Activated CD8-positive, alpha-beta memory T cell treated with anti-CD3 and anti-CD28 coated beads for 48 hours (primary cell): ENCODE results near the gene FRMD4A.

Source experiments
- DNase-seq, 3 experiments: peaks; one replicate each; pipeline ENCODE4 v3.0.0-alpha.2; 2020; ENCODE audit warnings: low read depth in 2 of 3, low spot score in 2 of 3

FRMD4A gene

DNA sequence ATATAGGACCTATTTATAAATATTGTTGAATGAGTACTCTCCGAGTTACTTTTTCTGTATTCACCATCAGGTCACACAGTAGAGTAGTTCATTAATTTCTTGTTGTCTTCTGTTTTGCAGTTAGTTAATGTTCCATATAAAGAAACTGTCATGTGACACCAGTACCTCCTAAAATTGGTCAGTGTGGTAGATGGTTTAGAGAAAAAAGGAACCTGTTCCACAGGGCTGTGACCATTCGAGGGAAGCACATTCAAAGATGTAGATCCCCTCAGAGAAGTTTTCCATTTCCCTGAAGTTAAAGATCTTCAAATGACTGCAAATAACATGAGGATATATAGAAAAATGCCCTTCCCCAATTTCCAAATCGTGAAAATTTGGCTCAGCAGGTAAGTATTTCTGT is 698.3 kb downstream of the FRMD4A start:
- no peak for DNase-seq

DNA sequence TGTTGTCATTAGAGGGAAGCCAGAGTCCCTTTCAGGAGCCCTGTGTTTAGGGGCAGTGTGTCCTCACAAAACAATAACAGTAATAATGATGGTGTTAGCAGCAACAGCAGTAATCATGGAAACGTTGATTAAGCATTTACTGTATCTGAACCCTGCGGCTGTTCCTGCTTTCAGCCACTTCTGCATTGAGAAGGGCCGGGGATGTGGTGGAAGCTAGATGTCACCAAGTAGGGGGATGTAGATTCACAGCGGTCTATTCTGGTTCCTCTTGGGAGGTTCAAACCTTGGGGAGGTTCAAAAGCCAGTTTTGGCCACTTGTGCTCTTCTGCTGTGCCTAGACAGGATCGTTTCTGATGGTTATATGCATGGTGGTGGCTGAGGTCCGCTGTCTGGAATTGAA is 699.1 kb downstream of the FRMD4A start:
- DNase-seq: no peak

DNA sequence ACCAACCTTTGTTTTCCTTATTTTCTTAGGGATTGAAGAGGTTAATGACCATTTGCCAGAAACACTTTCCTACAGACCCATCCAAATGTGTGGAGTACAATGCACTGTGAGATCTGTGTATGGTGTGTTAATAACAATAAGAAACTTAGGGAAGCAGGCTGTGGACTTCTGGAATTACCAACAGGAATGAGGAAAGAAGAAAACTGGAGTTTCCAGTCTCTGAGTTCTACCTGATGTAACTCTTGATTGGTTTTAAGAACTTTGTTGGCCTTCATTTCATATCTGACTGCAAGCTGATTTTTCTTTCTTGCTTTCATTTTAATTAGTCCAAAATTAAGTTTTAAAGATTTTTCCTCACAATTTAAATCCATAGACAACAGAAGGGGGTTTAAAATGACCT is 700.5 kb downstream of the FRMD4A start:
- no peak for DNase-seq

DNA sequence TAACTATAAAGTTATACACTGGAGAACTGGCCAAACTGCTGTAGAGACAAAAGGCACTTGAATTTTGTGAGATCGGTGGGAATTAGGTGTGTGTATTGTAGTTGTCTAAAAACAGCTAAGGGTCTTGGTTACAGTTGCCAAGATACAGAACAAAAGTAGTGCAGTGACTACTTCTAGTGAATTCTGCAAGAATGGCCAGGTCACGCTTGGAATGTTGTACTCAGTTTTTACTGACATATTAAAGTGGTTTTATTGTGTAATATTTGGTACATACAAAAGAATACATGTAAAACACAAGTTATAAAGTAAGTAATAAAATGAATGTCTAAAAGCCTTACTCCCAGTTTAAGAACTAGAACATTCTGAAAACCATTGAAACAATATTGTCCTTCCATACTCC is 701.6 kb downstream of the FRMD4A start:
- DNase-seq: no peak

DNA sequence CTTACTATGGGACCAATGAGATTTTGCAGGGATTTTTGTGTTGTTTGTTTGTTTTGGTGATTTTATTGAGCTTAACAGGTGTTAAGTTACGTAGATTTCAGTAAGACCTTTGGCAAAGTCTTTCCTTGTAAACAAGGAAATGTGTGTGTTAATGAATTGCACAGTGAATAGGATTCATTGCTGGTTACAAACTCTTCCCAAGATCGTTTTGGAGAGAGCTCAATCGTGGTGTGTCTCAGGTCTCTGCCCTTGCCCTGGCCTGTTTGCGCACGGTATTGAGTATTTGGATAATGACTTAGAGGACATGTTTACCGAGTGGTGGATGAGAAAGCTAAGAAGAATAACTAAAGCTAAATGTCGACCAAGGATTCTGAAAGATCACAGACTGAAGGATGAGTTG is 702.1 kb downstream of the FRMD4A start:
- no peak for DNase-seq

DNA sequence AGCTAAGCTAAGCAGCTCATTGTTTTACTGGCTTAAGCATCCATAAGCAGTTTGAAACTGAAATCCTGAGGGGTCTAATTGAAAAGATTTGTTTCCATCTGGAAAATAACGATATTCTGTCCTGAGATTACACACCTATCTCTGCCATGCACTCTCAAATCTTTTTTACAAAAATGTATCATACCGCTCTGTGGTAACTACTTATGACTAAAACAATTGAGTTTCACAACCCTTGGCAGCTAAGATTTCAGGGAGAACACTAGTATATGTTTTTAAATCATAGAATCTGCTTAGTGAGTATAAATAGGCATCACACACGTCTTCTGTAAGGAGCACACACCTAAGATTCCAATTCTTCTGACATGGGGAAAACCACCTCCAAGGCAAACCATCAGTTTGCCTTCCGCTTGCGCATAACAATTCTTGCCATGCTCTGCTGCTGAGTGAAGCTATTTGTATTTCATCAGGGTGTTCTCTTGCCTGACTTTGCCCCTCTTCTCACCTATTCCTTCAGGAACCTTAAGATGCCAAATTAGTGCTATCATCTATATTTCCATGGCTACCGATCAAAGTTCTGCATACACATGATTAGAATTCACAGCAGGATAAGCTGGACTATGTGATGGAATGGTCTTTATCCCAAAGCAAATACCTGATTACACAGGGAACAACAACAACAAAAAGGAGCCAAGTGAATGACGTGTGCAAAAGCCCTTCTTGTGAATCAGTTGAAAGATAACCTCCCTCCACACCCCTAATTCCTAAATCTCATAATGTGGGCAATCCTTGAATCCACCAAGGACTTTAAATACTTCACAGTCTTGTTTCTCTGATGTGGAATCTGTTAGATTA is 703.0 kb downstream of the FRMD4A start:
- DNase-seq: no peak

DNA sequence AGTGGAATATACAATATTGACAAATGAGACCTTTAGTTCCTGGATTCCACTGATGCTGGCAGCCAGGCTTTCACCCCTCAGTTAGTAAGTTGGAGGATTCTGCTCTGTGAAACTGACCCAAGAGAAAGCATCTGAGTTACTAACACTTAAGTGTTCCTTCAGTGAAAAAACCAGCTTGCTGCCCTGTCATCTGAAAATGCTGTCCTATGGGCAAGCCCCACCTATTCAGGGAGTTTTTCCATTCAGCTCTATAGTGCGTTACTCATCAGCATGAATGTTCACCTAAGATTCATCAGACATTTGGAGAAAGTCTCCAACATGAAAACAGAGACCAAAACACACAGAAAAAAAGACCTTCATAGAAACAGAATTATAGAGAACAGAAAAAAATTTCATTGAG is 706.1 kb downstream of the FRMD4A start:
- DNase-seq: no peak

DNA sequence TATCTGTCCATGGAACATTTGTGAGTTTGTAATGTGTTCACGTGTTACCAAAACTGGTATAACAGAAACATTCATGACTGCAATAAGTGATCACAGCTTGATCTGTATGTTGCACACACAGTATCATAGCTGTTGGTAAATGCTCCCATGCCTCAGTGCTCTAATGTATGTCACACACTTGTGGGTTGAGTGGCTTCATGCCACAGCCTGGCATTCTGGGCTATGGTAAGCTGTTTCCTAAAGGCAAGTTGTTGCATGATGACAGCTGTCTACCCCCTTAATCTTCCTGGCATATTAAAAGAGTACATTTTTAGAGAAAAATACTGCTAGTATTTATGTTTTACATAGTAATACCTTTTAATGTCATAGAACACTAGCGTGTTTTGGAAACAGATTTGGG is 708.8 kb downstream of the FRMD4A start:
- no peak for DNase-seq

DNA sequence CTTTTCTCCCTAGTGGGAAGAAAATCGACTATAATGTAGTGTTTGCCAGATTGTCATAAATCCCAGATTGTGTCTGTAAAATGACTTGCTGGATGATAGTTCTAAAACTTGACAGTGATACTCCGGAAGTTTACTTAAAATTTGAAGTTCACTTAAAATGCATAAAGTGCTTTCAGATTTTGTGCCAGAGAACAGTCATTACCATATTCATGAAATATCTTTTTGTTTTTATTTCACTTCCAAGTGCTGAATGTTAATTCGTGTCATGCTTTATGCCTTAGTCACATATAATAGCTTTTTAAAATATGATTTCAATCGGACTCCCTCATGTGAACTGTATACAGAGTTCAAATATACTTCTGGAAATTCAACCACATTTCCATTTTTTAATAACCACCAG is 713.6 kb downstream of the FRMD4A start:
- no peak for DNase-seq

DNA sequence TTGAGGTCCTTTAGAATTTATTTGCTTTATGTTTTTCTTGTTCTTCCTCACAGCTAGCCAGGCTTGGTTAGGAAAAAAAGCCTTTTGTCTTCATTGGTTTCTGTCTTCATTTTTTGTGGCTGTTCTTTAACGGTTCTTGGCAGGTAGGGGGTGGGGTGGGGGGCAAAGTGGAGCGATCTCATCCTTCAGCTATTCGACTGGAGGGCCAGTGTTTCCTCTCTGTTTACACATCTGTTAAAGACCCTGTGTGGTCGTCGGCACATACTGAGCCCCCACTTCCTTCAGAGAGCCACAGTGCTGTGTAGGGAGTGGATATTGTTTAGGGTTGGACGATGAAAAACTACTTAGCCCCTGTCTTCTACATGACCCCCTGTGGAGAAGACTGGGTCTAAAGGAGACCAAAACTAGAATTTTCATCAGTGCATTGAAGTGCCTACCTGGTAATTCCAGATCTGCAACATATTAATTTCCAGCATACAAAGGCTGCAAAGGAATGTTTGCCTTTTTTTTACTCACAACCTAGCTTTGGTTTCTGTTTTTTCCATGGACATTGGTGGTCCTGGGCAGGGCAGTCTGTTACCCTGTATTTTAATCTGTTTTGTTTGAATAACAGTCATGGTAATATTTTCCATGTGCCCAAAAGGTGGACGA is 714.9 kb downstream of the FRMD4A start:
- no peak for DNase-seq

DNA sequence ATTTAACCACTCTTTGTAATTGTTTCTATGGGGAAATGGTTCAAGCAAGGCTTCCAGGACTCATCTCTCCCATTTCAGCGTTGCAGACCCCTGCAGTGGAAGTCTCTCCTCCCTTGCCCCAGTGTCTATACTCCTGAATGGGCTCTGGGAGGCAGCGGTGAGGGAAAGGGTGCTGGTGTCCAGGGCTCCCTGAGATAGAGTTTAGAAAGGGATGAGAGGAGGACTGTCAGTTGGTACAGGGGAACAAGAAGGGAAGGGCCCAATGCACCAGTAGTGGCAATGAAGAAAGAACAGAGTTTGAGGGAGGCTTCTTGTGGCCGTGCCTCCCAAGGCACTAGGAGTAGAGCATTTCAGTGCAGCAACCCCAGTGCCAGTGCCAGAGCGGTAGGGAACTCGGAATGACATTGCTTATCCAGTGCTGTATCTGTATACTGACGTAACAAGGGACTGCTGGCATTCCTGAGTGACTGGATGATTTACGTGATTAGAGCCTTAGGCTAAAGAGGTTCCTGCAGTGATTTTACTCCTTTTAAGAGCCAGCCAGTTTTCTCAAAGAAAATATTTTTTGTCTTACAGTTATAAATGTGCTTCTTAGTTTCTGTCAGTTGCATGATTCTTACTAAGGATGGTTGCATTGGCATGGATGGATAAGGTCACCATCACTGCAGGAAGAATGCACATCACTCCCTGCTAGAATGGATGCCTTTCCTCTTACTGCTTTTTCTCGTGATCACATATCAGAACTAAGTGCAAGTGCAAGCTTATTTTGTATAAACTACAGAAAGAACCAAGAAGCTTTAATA is 716.0 kb downstream of the FRMD4A start:
- DNase-seq: no peak

DNA sequence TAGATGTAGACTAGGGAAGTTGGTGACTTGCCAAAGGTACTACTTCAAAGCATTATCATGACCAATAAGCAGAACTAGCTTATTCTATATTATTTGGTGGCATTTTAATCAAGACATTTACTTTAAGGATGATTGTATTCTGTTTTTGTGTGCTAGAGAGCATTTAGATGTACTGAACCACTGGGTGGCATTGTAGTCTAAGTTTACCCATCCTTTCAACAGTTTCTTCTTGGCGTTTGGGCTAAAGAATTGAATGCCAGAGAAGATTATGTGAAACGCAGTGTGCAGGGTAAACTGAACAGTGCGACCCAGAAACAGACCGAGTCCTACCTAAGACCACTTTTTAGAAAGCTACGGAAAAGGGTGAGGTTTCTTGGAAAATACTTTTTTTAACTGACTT is 717.2 kb downstream of the FRMD4A start:
- DNase-seq: no peak

DNA sequence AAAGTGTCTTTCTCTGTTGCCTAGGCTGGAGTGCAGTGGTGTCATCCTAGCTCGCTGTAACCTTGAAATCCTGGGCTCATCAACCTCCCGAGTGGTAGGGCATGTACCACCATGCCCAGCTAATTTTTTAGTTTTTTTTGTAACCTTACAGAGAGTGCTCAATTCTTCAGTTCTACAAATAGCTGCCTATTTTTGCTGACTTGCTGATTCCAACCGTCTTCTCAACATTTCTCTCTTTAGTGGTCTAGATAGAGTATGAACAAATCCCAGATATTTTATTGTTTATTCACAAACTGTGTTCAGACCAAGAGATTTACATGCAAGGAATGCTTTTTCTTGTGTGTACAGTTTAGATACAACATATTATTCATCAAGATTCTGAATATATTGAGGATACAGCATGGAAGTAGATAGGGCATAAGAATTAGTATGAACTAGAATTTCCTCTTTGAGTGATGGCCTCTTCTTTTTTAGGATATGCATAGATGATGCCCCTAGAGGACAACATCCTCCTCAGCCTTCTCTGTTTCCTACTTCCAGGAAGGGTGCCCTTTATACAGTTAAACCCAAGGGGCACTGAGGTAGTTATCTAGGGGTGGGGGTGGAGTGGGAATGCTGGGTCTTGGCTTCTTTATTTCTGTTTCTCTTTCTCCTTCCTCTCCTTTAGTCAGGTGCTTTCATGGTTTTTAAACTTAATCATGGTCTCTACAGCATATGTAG is 717.9 kb downstream of the FRMD4A start:
- DNase-seq: no peak

DNA sequence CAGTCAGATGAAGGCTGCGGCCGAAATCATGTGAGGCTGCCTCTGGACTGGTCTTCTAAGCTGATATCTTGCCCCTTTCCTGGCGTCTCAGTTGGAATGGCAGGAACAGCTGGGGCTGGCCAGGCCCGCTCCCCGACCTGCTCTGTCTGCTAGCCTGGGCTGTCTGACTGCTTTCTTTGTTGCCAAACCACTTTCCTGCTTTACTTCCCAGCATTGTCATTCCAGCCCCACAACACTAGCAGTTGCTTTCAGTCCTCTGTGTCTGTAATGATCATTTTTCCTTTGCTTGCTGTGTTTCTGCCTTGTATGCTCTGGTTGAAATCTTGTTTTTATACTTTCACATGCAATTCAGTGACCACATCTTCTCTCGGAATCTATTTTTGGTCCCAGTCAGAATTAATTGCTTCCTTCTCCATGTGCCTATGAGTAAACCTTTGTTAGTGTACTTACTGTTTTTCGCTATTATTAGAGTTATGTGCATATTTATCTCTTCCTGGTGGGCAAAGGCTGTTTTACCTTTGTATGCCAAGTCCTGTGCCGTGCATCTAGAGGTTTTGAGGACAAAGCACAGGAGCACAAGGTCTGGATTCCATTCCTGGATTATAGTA is 722.4 kb downstream of the FRMD4A start:
- no peak for DNase-seq

DNA sequence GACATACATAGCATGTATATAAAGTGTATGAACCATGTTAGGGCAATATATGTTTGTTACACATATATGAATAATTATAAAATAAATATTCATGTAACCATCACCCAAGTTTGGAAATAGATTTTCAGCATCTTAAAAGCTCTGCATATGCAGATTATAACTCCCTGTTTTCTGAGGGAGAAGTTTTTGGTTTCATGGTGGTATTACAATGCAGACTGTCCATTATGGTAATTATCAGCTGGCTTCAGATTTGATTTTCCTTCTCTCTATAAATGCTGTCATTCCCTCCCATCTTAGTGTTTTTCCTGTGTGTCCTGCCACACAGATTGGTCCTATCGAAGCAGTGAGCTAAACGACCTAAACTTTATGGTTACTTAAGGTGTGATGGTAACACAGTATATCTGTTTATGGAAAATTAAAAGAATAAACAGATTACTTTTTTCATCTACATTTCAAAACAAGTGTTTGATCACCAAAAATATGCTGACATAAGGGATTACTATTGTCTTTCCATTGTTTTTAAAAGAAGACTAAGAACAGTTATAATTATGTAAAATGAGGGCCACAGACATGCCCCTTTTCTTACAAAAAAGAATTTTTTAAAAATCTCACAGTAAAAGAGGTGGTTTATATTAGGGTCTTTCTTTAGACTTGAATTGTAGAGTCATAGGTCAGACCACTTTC is 726.2 kb downstream of the FRMD4A start:
- DNase-seq: no peak

DNA sequence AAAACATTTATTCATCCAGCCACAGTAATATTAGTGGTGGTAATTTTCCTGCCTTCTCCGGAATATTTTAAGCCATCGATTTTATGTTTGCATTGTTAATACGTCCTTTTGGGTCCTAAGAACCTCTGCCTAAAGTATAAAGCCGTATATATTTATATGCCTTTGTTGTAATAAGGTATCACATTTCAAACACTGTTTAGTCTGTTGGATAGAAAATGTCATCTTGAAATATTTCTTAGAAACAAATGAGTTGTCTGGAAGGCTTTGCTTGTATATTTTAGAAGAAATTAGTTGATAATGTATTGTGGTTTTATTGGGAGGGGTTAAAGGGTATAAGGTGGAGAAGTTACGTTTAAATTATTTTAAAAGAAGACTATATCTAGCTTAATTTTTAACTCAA is 732.8 kb downstream of the FRMD4A start:
- DNase-seq: no peak

DNA sequence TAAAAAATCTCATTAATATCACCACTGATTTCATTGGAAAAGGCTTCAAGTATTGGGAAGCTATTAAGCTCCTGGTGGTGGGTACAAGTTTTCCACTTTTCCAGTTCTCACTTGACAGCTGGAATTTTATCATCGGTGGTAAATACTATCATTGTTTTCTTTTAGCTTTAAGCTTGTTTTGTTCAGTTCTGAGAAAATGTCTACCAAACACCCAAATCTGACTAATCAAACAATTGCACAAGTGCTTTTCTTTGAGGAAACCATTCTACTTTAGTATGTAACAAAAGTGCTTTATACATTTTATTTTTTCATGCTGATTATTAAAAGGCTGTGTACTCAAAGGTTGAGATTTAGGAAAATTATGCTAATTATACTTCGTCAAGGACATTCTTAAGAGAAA is 736.1 kb downstream of the FRMD4A start:
- no peak for DNase-seq
